Mucosa of rectum (tissue), 2 donors: ENCODE data around the gene KCTD21.

ENCODE experiments used
- H3K27ac ChIP-seq, 2 donors: one replicate each; pipeline ENCODE4 v1.7.0; 2013; ENCODE audit warnings: inconsistent platforms in 2 of 2, low read depth in 2 of 2, low read length in 2 of 2
- H3K27me3 ChIP-seq, 2 donors: one replicate each; pipeline ENCODE4 v1.7.0; 2013; ENCODE audit warnings: low read length in 2 of 2; ENCODE audit not compliant: control insufficient read depth in 2 of 2, insufficient read depth in 2 of 2
- H3K36me3 ChIP-seq, 2 donors: one replicate each; pipeline ENCODE4 v1.7.0; 2013; ENCODE audit warnings: low read length in 2 of 2; ENCODE audit not compliant: control insufficient read depth in 2 of 2, insufficient read depth in 2 of 2
- H3K4me1 ChIP-seq, 2 donors: one replicate each; pipeline ENCODE4 v1.7.0; 2013; ENCODE audit warnings: low read length in 2 of 2, mild to moderate bottlenecking in 1 of 2; ENCODE audit not compliant: control insufficient read depth in 2 of 2, insufficient read depth in 2 of 2
- H3K4me3 ChIP-seq, 2 donors: one replicate each; pipeline ENCODE4 v1.7.0; 2013; ENCODE audit warnings: low read length in 2 of 2
- H3K9ac ChIP-seq, 2 donors: one replicate each; pipeline ENCODE4 v1.7.0; 2013; ENCODE audit warnings: low read length in 2 of 2, low read depth in 1 of 2, mild to moderate bottlenecking in 1 of 2
- H3K9me3 ChIP-seq, 2 donors: one replicate each; pipeline ENCODE4 v1.7.0; 2013; ENCODE audit warnings: low read length in 2 of 2; ENCODE audit not compliant: control insufficient read depth in 2 of 2
- donor health status: healthy.
- donor health status: Normal muscosa, but diverticular disease.

KCTD21 gene

GRCh38 chr11:78210000-78210608 lies 21.7 kb upstream of the KCTD21 start:
- Histone ChIP-seq H3K4me3 (no peak overlapping the region), H3K9me3 (no peaks in the 10 kb centered on the region), H3K27ac (no peak overlapping the region), H3K27me3 (no peaks in the 10 kb centered on the region), H3K9ac (no peak overlapping the region), H3K36me3 (peaks cover 9 to 11% of the 10 kb centered on the region in 2 donors), H3K4me1 (no peaks in the 10 kb centered on the region)

GRCh38 chr11:78209478-78209877 lies 21.1 kb upstream of the KCTD21 start:
- Histone ChIP-seq H3K9ac (no peak overlapping the region), H3K9me3 (no peaks in the 10 kb centered on the region), H3K27me3 (no peaks in the 10 kb centered on the region), H3K4me3 (no peak overlapping the region), H3K4me1 (no peaks in the 10 kb centered on the region), H3K36me3 (peaks cover 5 to 11% of the 10 kb centered on the region in 2 donors), H3K27ac (no peak overlapping the region)

GRCh38 chr11:78208257-78209165 lies 20.1 kb upstream of the KCTD21 start:
- Histone ChIP-seq H3K9me3 (no peaks in the 10 kb centered on the region), H3K36me3 (peaks cover 0 to 11% of the 10 kb centered on the region in 2 donors), H3K4me1 (no peaks in the 10 kb centered on the region), H3K27ac (no peak overlapping the region), H3K27me3 (no peaks in the 10 kb centered on the region), H3K4me3 (no peak overlapping the region), H3K9ac (no peak overlapping the region)

GRCh38 chr11:78207532-78208256 lies 19.3 kb upstream of the KCTD21 start:
- H3K4me3 ChIP-seq: no peak overlapping the region
- no peaks in the 10 kb centered on the region for H3K9me3 ChIP-seq
- no peaks in the 10 kb centered on the region for H3K4me1 ChIP-seq
- no peaks in the 10 kb centered on the region for H3K27me3 ChIP-seq
- H3K27ac ChIP-seq: no peak overlapping the region
- H3K9ac ChIP-seq: no peak overlapping the region
- H3K36me3 ChIP-seq: peaks cover 0 to 11% of the 10 kb centered on the region in 2 donors

- Histone ChIP-seq H3K9me3 (no peaks in the 10 kb centered on the region), H3K4me3 (no peak overlapping the region), H3K4me1 (peaks cover 0 to 3% of the 10 kb centered on the region in 2 donors), H3K27me3 (no peaks in the 10 kb centered on the region), H3K9ac (no peak overlapping the region), H3K27ac (no peak overlapping the region), H3K36me3 (peaks cover 0 to 16% of the 10 kb centered on the region in 2 donors)
Observed at GRCh38 chr11:78205691-78206090, 17.3 kb upstream of the KCTD21 start.

GRCh38 chr11:78205256-78205655 lies 16.8 kb upstream of the KCTD21 start:
- peaks cover 0 to 3% of the 10 kb centered on the region in 2 donors for H3K4me1 ChIP-seq
- no peak overlapping the region for H3K4me3 ChIP-seq
- H3K27ac ChIP-seq: no peak overlapping the region
- no peaks in the 10 kb centered on the region for H3K9me3 ChIP-seq
- peaks cover 0 to 17% of the 10 kb centered on the region in 2 donors for H3K36me3 ChIP-seq
- no peak overlapping the region for H3K9ac ChIP-seq
- no peaks in the 10 kb centered on the region for H3K27me3 ChIP-seq

- Histone ChIP-seq H3K27ac (peak overlapping the region in 1 of 2 donors; percentile 2), H3K27me3 (no peaks in the 10 kb centered on the region), H3K9me3 (no peaks in the 10 kb centered on the region), H3K4me1 (peaks cover 0 to 3% of the 10 kb centered on the region in 2 donors), H3K36me3 (peaks cover 0 to 21% of the 10 kb centered on the region in 2 donors), H3K9ac (no peak overlapping the region), H3K4me3 (no peak overlapping the region)
Observed at GRCh38 chr11:78203184-78203583, 14.8 kb upstream of the KCTD21 start.

- Histone ChIP-seq H3K4me1 (peaks cover 0 to 3% of the 10 kb centered on the region in 2 donors), H3K9ac (no peak overlapping the region), H3K4me3 (no peak overlapping the region), H3K9me3 (no peaks in the 10 kb centered on the region), H3K36me3 (peaks cover 3 to 21% of the 10 kb centered on the region in 2 donors), H3K27me3 (no peaks in the 10 kb centered on the region), H3K27ac (peak overlapping the region in 1 of 2 donors; percentile 2)
Observed at GRCh38 chr11:78202733-78203167, 14.3 kb upstream of the KCTD21 start.

GRCh38 chr11:78201096-78201818 lies 12.8 kb upstream of the KCTD21 start:
- Histone ChIP-seq H3K4me3 (no peak overlapping the region), H3K36me3 (peaks cover 3 to 19% of the 10 kb centered on the region in 2 donors), H3K9me3 (no peaks in the 10 kb centered on the region), H3K9ac (no peak overlapping the region), H3K27ac (no peak overlapping the region), H3K27me3 (no peaks in the 10 kb centered on the region), H3K4me1 (peaks cover 0 to 3% of the 10 kb centered on the region in 2 donors)
